ENCODE data around the gene IL1B.

- no peak for TF ChIP-seq CTCF (conservative IDR thresholded peaks at IDR 0.05; ENCODE audit: low read length)
- TF ChIP-seq EZH2phosphoT487 (IDR thresholded peaks at IDR 0.05; ENCODE audit: borderline replicate concordance, low read depth, low read length) = no peak
These were observed 44.8 kb downstream of the IL1B start for GRCh38 chr2:112791693-112792230.
